BLaER1 (cell line): ENCODE results near the gene SETD3.

Experiments used
- H3K27ac ChIP-seq: shearing (Covaris generic); formaldehyde crosslinking; 2 replicates; pipeline ENCODE4 v1.8.1; 2022
- H3K27me3 ChIP-seq: shearing (Covaris generic); formaldehyde crosslinking; 2 replicates; pipeline ENCODE4 v1.8.1; 2022
- H3K36me3 ChIP-seq: shearing (Covaris generic); formaldehyde crosslinking; 2 replicates; pipeline ENCODE4 v1.8.1; 2022
- H3K4me1 ChIP-seq: shearing (Covaris generic); formaldehyde crosslinking; 2 replicates; pipeline ENCODE4 v1.8.1; 2022
- H3K4me2 ChIP-seq: shearing (Covaris generic); formaldehyde crosslinking; 2 replicates; pipeline ENCODE4 v1.8.1; 2022
- H3K4me3 ChIP-seq: shearing (Covaris generic); formaldehyde crosslinking; 2 replicates; pipeline ENCODE4 v1.8.1; 2022
- H3K9ac ChIP-seq: shearing (Covaris generic); formaldehyde crosslinking; 2 replicates; pipeline ENCODE4 v1.8.1; 2022
- H3K9me3 ChIP-seq: shearing (Covaris generic); formaldehyde crosslinking; 2 replicates; pipeline ENCODE4 v1.8.1; 2022
- H4K20me1 ChIP-seq: shearing (Covaris generic); formaldehyde crosslinking; 2 replicates; pipeline ENCODE4 v1.8.1; 2022
- Cebpa-rat ChIP-seq: shearing (Covaris generic); IDR thresholded peaks from 2 replicates; pipeline ENCODE4 v1.8.1; 2022

Gene SETD3

DNA sequence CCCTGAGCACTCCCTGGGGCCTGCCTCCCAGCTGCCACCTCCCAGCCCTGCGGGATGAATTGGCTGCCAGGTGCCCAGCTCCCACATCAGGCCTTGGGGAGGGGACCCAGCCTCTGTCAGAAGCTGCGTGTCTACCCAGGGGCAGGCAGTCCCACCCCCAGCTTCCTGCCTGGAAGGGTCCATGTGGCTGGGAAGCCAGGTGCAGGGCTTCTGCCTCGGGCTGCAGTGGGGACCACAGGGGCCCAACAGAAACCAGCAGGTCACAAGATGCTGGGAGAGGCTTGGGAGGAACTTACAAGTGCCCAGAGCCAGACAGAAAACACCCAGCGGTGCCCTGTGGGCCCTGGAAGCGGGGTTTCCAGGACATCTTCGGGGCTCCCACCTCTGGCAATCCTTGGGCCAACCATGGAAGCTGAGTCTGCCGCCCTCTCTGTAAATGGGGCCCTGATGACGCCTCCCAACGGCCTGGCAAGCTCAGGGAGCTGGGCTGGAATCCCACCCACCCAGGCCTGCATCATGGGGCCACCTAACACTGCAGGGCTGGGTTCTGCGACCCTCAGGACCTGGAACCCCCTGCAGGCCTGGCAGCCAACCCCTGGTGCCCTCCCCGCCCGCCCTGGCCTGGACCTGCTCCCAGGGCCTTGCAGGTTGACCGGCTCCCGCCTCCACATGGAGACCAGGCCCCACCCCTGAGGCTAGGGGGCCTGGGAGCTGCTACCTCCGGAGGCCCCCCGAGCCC lies 37.2 kb upstream of the SETD3 start:
- Histone ChIP-seq H3K9ac (0 out of 2 replicates have a peak overlapping the region, but pooled peaks have one; percentile 38), H3K27ac (peak overlapping the region; percentile 53), H3K4me1 (peaks cover 39% of the 10 kb centered on the region), H4K20me1 (peaks cover 100% of the 10 kb centered on the region), H3K27me3 (no peaks in the 10 kb centered on the region), H3K9me3 (no peaks in the 10 kb centered on the region), H3K36me3 (peaks cover 65% of the 10 kb centered on the region), H3K4me2 (peak overlapping the region; percentile 66), H3K4me3 (no peak overlapping the region)
- TF ChIP-seq Cebpa-rat = no peak

DNA sequence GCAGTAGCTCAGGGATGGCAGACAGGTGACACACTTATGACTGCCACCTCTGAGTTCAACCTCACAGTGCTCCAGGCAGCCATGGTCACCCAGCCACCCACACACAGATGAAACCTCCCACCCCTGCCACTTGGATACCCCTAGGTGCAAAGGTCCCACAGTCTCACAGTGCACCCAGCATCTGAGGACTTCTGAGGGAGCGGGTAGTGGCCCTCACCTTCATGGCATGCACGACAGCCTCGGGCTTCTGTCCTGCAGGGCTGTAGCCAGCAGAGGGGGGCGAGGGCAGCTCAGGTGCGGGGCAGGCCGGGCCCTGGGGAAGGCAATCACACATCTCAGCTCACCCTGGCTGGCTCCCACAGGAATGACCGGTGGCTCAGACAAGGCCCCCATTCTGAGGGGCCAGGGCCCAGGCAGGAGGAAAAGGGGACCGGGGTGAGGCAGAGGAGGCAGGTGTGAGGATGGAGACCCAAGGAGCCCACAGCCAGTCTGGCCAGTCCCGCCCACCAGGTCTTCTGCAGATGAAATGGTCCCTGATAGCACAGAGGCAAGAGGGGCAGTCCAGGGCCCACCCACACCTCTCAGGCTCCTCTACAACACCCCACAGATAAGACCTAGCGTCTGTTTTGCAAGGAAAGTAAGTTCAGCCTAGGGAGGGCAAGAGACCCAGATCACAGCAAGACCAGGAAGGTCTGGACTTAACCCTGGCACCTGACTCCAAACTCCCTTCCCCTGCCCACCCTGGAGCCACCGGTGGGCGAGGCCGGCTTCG lies 36.4 kb upstream of the SETD3 start:
- TF ChIP-seq Cebpa-rat = no peak
- H3K9me3 ChIP-seq = no peaks in the 10 kb centered on the region
- peak overlapping the region; percentile 53 for H3K27ac ChIP-seq
- H3K36me3 ChIP-seq = peaks cover 72% of the 10 kb centered on the region
- H3K27me3 ChIP-seq = no peaks in the 10 kb centered on the region
- H3K4me3 ChIP-seq = no peak overlapping the region
- peaks cover 46% of the 10 kb centered on the region for H3K4me1 ChIP-seq
- peak overlapping the region; percentile 66 for H3K4me2 ChIP-seq
- H4K20me1 ChIP-seq = peaks cover 100% of the 10 kb centered on the region
- H3K9ac ChIP-seq = no peak overlapping the region

DNA sequence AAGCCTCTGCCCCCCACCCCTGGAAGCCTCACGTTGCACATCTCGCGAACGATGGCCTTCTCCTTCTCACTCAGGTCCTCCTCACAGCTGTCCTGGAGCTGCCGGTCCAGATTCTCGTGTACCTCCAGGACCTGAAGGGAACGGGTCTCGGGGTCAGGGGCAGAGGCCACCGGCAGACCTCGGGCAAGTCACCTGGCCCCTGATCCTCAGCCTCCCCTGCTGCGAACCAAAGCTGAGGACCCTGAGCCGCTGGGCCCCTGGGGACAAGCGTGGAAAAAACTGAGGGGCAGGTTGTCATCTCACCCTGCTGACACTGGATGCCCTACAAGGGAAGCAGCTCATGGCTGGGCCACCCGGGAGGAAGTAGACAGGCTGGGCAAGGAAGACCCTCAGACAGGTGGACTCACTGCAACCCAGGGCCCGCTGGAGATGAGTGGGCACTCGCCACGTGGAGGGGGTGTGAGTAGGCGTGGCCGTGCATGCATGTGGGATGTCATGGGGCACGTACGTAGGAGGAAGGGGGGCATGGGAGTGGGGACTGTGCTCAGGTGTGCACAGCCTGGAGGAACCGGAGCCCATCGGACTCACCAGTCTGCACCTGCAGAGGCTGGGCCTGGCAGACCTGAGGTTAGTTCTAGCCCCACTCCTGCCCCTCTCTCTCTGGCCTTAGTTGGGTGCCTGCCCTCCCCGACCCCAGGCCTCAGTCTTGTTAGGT lies 35.7 kb upstream of the SETD3 start:
- Histone ChIP-seq H3K36me3 (peaks cover 71% of the 10 kb centered on the region), H3K9ac (no peak overlapping the region), H3K4me3 (no peak overlapping the region), H3K9me3 (no peaks in the 10 kb centered on the region), H3K27me3 (no peaks in the 10 kb centered on the region), H3K27ac (no peak overlapping the region), H4K20me1 (peaks cover 100% of the 10 kb centered on the region), H3K4me1 (peaks cover 53% of the 10 kb centered on the region), H3K4me2 (no peak overlapping the region)
- no peak for TF ChIP-seq Cebpa-rat

DNA sequence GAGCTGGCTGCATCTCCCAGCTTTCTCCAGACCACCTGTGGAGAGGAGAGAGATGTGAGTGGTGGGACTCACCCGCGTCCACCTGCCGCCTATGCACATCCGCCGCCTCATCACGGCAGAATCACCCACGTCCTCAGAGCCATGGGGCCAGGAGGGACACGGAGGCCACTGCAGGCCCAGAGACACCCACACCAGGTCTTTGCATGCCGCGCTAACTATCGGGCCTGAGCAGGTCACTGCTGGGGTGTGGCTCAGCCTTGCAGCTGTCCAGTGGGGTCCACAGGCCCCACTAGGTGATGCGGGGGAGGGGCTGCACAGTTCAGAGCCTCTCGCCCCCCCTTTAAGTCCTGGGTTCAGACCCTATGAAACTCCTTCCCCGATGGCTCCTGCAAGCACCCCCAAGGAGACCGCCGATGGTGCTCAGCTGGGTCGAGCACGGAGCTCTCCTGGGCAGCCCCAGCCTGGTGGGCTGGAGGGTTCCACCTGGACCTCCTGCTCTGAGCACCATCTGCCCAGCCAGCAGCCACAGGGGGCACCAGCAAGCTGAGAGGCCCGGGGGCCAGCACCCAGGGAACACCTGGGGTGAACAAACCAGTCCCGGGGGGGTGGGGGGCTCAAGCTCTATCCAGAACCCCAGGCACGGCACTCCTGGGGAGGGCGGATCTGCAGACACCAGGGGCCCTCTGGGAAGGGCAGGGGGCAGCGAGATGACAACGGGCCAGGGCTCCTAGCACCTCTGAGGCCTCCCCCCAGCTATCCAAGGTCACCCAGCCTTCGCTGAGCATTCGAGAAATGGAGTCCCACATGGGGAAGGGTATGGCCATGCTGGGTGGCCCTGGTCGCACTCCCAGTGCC lies 34.9 kb upstream of the SETD3 start:
- Histone ChIP-seq H3K9ac (no peak overlapping the region), H3K27ac (no peak overlapping the region), H4K20me1 (peaks cover 100% of the 10 kb centered on the region), H3K27me3 (no peaks in the 10 kb centered on the region), H3K4me3 (no peak overlapping the region), H3K4me1 (peaks cover 61% of the 10 kb centered on the region), H3K9me3 (no peaks in the 10 kb centered on the region), H3K36me3 (peaks cover 63% of the 10 kb centered on the region), H3K4me2 (no peak overlapping the region)
- no peak for TF ChIP-seq Cebpa-rat

DNA sequence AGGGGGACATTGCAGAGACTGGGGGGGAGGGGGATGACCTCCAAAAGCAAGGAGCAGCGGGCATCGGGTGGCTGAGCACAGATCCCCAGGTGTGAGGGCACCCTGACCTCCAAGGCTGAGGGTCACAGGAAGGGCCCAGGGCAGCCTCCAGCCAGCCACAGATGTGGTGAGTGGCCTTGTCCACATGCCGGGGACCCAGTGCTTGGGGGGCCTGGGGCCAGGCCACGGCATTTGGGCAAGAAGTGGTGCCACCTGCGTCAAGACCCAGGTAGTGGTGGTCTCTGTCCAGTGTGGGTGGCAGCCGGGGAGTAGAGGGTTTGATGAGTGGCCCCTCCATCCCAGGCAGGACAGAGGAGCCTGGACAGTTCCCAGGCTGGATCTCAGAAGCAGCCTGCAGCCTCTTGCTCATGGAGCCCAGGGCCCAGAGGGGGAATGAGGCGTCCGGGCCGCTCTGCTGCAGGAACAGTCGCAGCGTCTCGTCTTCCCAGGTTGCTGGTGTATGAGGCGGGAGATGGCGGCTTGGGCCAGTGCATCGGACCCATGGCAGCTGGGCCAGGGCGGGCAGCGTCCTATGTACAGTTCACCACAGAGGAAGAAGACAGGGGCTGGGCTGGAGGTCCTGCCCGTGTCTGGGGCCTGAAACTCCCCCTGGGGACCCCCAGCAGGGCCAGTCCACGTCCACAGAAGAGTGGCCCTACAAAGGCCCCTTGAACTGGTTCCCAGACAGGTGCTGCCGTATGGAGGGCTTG lies 34.1 kb upstream of the SETD3 start:
- no peak overlapping the region for H3K4me3 ChIP-seq
- peaks cover 62% of the 10 kb centered on the region for H3K36me3 ChIP-seq
- no peak overlapping the region for H3K9ac ChIP-seq
- H4K20me1 ChIP-seq = peaks cover 94% of the 10 kb centered on the region
- peaks cover 61% of the 10 kb centered on the region for H3K4me1 ChIP-seq
- peak overlapping the region; percentile 41; the same call in 1 of the 2 replicates for H3K27ac ChIP-seq
- no peaks in the 10 kb centered on the region for H3K27me3 ChIP-seq
- no peak for TF ChIP-seq Cebpa-rat
- H3K9me3 ChIP-seq = no peaks in the 10 kb centered on the region
- H3K4me2 ChIP-seq = no peak overlapping the region; the same call in 1 of the 2 replicates

DNA sequence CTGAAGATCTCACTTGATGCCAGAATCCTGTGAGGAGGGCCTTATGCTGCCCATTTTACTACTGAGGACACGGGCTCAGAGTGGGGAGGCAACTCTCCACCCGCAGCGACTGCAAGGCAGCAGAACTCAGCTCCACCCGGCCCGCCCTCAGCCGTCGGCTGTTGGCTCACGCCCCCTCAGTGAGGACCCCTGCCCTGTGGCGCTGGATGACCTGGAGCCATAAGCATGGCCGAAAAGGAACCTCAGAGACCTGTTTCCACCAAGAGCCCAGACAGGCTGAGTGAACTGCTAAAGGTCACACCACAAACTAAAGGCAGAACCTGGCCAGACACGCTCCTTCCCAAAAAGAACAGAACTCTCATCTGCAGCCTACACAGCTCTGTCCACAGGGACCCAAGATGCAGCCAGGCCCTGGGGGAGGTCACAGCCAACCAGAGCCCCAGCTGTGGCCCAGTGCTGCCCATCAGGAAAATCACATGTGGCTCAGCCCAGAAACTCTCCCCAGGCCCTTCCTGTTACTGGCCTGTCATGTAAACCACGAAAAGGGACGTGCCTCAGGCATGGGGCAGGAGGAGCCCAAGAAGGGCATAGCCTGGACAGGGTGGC lies 33.4 kb upstream of the SETD3 start:
- Histone ChIP-seq H3K27ac (peak overlapping the region; percentile 41; the same call in 1 of the 2 replicates), H3K9ac (no peak overlapping the region), H4K20me1 (peaks cover 94% of the 10 kb centered on the region), H3K27me3 (no peaks in the 10 kb centered on the region), H3K36me3 (peaks cover 64% of the 10 kb centered on the region), H3K4me3 (no peak overlapping the region), H3K9me3 (no peaks in the 10 kb centered on the region), H3K4me2 (peak overlapping the region; percentile 22; the same call in 1 of the 2 replicates), H3K4me1 (peaks cover 61% of the 10 kb centered on the region)
- TF ChIP-seq Cebpa-rat = no peak

DNA sequence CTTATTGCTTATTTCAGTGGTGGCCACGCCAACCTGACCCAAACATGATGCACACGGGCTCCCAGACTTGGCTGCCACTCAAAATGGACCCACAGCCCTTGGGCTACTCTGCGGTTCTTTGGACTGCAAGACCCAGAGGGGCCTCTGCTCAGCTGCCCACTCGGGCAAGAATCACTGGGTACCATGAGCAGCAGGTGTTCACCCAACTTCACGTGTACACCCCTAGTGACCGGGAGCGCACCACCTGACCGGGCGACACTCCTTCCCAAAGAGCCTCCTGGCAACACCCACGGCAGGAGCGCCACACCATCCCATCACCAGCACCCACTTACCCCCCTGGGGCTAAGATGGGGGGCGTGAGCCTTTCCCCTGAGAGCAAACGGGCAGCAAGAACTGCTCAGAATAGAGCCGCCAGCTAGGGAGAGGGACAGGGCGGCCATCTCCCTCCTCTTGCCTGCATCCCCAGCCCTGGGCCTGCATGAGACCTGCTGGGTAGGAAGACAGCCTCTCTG lies 32.6 kb upstream of the SETD3 start:
- Histone ChIP-seq H3K4me1 (peaks cover 56% of the 10 kb centered on the region), H4K20me1 (peaks cover 94% of the 10 kb centered on the region), H3K4me3 (no peak overlapping the region), H3K9ac (no peak overlapping the region), H3K27ac (no peak overlapping the region), H3K9me3 (no peaks in the 10 kb centered on the region), H3K4me2 (0 out of 2 replicates have a peak overlapping the region, but pooled peaks have one; percentile 22), H3K27me3 (no peaks in the 10 kb centered on the region), H3K36me3 (peaks cover 72% of the 10 kb centered on the region)
- TF ChIP-seq Cebpa-rat = no peak

DNA sequence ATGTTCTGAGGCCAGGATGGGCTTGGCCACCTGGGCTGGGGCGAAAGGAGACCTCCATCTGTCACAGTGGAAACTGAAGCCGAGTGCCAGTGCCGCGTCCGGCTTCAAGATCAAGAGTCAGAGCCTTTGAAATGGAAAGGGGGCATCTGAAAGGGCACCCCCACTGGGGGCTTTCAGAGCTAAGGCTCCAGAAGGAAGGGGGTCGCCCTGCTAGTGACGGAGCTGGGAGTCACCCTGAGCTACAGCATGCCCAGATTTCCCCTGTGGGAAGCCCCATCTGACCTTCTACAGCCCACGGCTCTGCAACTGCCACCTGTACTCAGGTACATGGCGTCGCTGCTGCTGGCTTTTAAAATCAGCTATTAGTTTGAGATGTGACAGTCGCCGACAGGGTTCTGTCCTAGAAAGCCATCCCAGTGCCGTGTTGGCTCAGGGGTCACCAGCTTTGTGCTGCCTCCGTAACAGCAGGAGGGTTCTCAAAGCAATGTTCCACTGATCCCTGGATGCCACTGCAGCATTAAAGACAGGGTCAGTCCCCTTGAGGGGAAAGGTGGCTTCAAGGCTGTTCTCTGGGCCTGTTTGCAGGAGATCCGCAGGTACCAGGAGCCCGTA lies 32.0 kb upstream of the SETD3 start:
- no peaks in the 10 kb centered on the region for H3K9me3 ChIP-seq
- TF ChIP-seq Cebpa-rat = no peak
- H3K4me3 ChIP-seq = no peak overlapping the region
- H3K4me2 ChIP-seq = no peak overlapping the region; the same call in 1 of the 2 replicates
- peaks cover 50% of the 10 kb centered on the region for H3K4me1 ChIP-seq
- no peak overlapping the region for H3K9ac ChIP-seq
- H4K20me1 ChIP-seq = peaks cover 94% of the 10 kb centered on the region
- no peak overlapping the region for H3K27ac ChIP-seq
- no peaks in the 10 kb centered on the region for H3K27me3 ChIP-seq
- H3K36me3 ChIP-seq = peaks cover 78% of the 10 kb centered on the region
